ENCODE results near the gene ABCA6. TPM values are rescaled to one million over a fixed set of nuclear protein-coding genes. Genes with fewer than 3 reads are reported as not detected.

ABCA6 gene
- total RNA-seq, 2 experiments from 2014 or later, result 0.14 to 0.68 TPM

GRCh38 chr17:69164206-69164605 is 22.5 kb upstream of the ABCA6 start:
- DNase-seq (no peak), ATAC-seq (ENCODE audit: low read depth) (no peak)
- H3K27me3 Mint-ChIP-seq, result no peaks in the 10 kb centered on the region
- no peaks in the 10 kb centered on the region for H3K36me3 Mint-ChIP-seq
- H3K9me3 Mint-ChIP-seq, result no peaks in the 10 kb centered on the region
- no peaks in the 10 kb centered on the region for H3K4me1 Mint-ChIP-seq
- no peak overlapping the region for H3K4me3 Mint-ChIP-seq
- H3K27ac Mint-ChIP-seq, result no peak overlapping the region
- POLR2A ChIA-PET, result no interaction called here

GRCh38 chr17:69159418-69159817 is 17.7 kb upstream of the ABCA6 start:
- Mint-ChIP-seq H3K4me1 (no peaks in the 10 kb centered on the region), H3K27me3 (no peaks in the 10 kb centered on the region), H3K9me3 (no peaks in the 10 kb centered on the region), H3K36me3 (no peaks in the 10 kb centered on the region), H3K4me3 (no peak overlapping the region), H3K27ac (no peak overlapping the region)
- POLR2A ChIA-PET, result no interaction called here
- DNase-seq (no peak), ATAC-seq (ENCODE audit: low read depth) (no peak)

GRCh38 chr17:69154267-69154666 is 12.6 kb upstream of the ABCA6 start:
- ATAC-seq (ENCODE audit: low read depth), result no peak
- Mint-ChIP-seq H3K4me1 (no peaks in the 10 kb centered on the region), H3K4me3 (no peak overlapping the region), H3K9me3 (peaks cover 1% of the 10 kb centered on the region), H3K27me3 (no peaks in the 10 kb centered on the region), H3K36me3 (no peaks in the 10 kb centered on the region), H3K27ac (no peak overlapping the region)
- POLR2A ChIA-PET, result no interaction called here
- DNase-seq, result no peak

- POLR2A ChIA-PET, result no interaction called here
These were observed 8.6 kb upstream of the ABCA6 start for GRCh38 chr17:69150333-69150732.

GRCh38 chr17:69147460-69147859 is 5.8 kb upstream of the ABCA6 start:
- H3K4me3 Mint-ChIP-seq, result no peak overlapping the region
- no peaks in the 10 kb centered on the region for H3K27me3 Mint-ChIP-seq
- POLR2A ChIA-PET, result no interaction called here
- H3K27ac Mint-ChIP-seq, result no peak overlapping the region
- H3K4me1 Mint-ChIP-seq, result no peaks in the 10 kb centered on the region
- no peak for ATAC-seq (ENCODE audit: low read depth)
- DNase-seq, result no peak
- no peaks in the 10 kb centered on the region for H3K36me3 Mint-ChIP-seq
- H3K9me3 Mint-ChIP-seq, result peaks cover 1% of the 10 kb centered on the region

More at GRCh38 chr17:69150333-69150732, 8.6 kb upstream of the ABCA6 start:
- H3K9me3 Mint-ChIP-seq, result peaks cover 1% of the 10 kb centered on the region
- H3K4me1 Mint-ChIP-seq, result no peaks in the 10 kb centered on the region
- no peaks in the 10 kb centered on the region for H3K27me3 Mint-ChIP-seq
- H3K36me3 Mint-ChIP-seq, result no peaks in the 10 kb centered on the region
- H3K4me3 Mint-ChIP-seq, result no peak overlapping the region
- DNase-seq, result no peak
- no peak for ATAC-seq (ENCODE audit: low read depth)
- H3K27ac Mint-ChIP-seq, result no peak overlapping the region

DNA sequence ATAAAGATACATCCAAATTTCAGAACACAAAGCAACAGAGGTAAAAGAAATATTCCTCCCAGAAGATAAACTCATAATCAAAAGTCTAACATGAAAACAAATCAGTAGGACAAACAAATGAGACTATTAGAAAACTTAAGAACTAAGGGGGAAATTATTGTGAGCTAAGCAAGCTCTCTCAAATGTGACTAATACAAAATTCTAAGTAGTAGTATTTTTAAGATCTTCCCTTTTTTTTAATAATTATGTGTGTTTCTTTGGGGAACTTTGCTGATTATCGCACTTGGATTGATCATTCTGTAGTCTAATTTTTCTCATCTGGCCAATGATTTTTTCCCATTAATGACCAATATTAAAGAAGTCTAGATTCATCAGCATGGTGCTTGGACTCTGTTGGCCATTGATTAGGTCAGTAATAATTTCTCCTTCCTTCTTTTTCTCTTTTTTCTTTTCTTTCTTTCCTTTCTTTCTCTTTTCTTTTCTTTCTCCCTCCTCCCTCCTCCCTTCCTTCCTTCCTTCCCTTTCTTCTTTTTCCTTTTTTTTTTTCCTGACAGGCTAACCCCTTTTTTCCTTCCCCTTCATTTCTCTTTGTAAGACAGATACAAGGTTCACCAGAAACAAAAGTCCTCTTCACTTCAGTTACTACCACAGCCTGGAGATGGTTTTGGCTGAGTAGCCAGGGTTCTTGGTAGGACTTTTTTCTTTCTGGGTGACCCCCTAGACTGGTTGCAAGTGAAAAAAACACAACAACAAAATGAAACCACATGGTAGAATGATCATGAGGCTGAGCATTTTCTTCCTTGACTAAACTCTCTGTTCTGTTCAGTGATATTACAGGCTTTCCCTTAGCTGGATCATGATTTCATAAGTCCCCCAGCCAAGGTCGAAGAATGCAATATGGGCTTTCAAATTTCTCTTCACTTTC is 2.9 kb upstream of the ABCA6 start:
- Mint-ChIP-seq H3K27me3 (peaks cover 3% of the 10 kb centered on the region), H3K27ac (no peak overlapping the region), H3K36me3 (no peaks in the 10 kb centered on the region), H3K4me3 (no peak overlapping the region), H3K9me3 (no peaks in the 10 kb centered on the region), H3K4me1 (no peaks in the 10 kb centered on the region)
- ATAC-seq (ENCODE audit: low read depth), result no peak
- POLR2A ChIA-PET, result no interaction called here
- no peak for DNase-seq

GRCh38 chr17:69143683-69144231 is 2.1 kb upstream of the ABCA6 start:
- DNase-seq (no peak), ATAC-seq (ENCODE audit: low read depth) (no peak)
- POLR2A ChIA-PET, result no interaction called here
- Mint-ChIP-seq H3K4me1 (no peaks in the 10 kb centered on the region), H3K27ac (no peak overlapping the region), H3K36me3 (no peaks in the 10 kb centered on the region), H3K4me3 (no peak overlapping the region), H3K27me3 (peaks cover 3% of the 10 kb centered on the region), H3K9me3 (no peaks in the 10 kb centered on the region)

GRCh38 chr17:69143151-69143550 is 1.5 kb upstream of the ABCA6 start:
- H3K4me1 Mint-ChIP-seq, result no peaks in the 10 kb centered on the region
- no peak overlapping the region for H3K4me3 Mint-ChIP-seq
- ATAC-seq (ENCODE audit: low read depth), result no peak
- POLR2A ChIA-PET, result no interaction called here
- peaks cover 3% of the 10 kb centered on the region for H3K27me3 Mint-ChIP-seq
- no peaks in the 10 kb centered on the region for H3K9me3 Mint-ChIP-seq
- H3K36me3 Mint-ChIP-seq, result no peaks in the 10 kb centered on the region
- no peak overlapping the region for H3K27ac Mint-ChIP-seq
- DNase-seq, result no peak

DNA sequence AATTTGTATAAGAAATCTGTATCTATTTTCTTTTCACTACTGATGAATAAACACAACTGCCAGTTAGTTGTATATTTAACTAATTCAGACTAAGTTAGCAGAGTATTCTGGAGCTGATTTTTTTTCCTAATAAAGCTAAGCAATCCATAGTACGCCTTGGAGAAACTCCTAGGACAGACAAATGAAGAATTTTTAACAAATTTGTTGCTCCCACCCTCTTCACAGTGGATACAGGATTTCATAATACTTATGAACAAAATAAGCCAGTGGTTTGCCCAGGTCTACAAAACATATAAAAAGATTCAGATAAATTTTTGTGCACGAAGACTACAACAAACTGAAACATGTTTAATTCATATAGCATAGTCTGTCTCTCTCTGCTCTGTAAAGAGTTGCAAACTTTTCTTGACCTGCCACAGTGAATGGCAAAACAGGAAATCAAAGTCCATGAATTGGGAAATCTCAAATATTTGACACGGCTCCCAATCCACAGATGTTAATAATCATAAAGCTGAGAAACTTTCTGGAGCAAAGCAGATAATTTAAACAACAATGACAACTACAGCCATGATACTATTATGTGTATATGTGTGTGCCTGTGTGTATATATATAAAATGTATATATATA is 594 bp upstream of the ABCA6 start:
- ATAC-seq (ENCODE audit: low read depth) (no peak), DNase-seq (no peak)
- no peaks in the 10 kb centered on the region for H3K9me3 Mint-ChIP-seq
- peaks cover 3% of the 10 kb centered on the region for H3K27me3 Mint-ChIP-seq
- no peak overlapping the region for H3K27ac Mint-ChIP-seq
- H3K4me1 Mint-ChIP-seq, result no peaks in the 10 kb centered on the region
- POLR2A ChIA-PET, result no interaction called here
- H3K36me3 Mint-ChIP-seq, result no peaks in the 10 kb centered on the region
- no peak overlapping the region for H3K4me3 Mint-ChIP-seq

- POLR2A ChIA-PET, result no interaction called here
- Mint-ChIP-seq H3K27ac (no peak overlapping the region), H3K4me1 (no peaks in the 10 kb centered on the region), H3K36me3 (no peaks in the 10 kb centered on the region), H3K9me3 (peaks cover 3% of the 10 kb centered on the region), H3K27me3 (no peaks in the 10 kb centered on the region), H3K4me3 (no peak overlapping the region)
- DNase-seq (no peak), ATAC-seq (ENCODE audit: low read depth) (no peak)
These were observed 7.6 kb downstream of the ABCA6 start for GRCh38 chr17:69134112-69134511.

GRCh38 chr17:69130627-69131296 is 10.9 kb downstream of the ABCA6 start:
- no peak overlapping the region for H3K27ac Mint-ChIP-seq

GRCh38 chr17:69123626-69124025 is 18.1 kb downstream of the ABCA6 start:
- Mint-ChIP-seq H3K27me3 (peaks cover 4% of the 10 kb centered on the region), H3K4me1 (no peaks in the 10 kb centered on the region), H3K27ac (no peak overlapping the region), H3K9me3 (no peaks in the 10 kb centered on the region), H3K4me3 (no peak overlapping the region), H3K36me3 (no peaks in the 10 kb centered on the region)
- POLR2A ChIA-PET, result no interaction called here
- no peak for DNase-seq
- no peak for ATAC-seq (ENCODE audit: low read depth)

More at GRCh38 chr17:69130627-69131296, 10.9 kb downstream of the ABCA6 start:
- POLR2A ChIA-PET, result no interaction called here
- DNase-seq, result no peak
- H3K4me3 Mint-ChIP-seq, result no peak overlapping the region
- peaks cover 2% of the 10 kb centered on the region for H3K27me3 Mint-ChIP-seq
- H3K9me3 Mint-ChIP-seq, result peaks cover 3% of the 10 kb centered on the region
- no peaks in the 10 kb centered on the region for H3K4me1 Mint-ChIP-seq
- H3K36me3 Mint-ChIP-seq, result no peaks in the 10 kb centered on the region
- no peak for ATAC-seq (ENCODE audit: low read depth)

DNA sequence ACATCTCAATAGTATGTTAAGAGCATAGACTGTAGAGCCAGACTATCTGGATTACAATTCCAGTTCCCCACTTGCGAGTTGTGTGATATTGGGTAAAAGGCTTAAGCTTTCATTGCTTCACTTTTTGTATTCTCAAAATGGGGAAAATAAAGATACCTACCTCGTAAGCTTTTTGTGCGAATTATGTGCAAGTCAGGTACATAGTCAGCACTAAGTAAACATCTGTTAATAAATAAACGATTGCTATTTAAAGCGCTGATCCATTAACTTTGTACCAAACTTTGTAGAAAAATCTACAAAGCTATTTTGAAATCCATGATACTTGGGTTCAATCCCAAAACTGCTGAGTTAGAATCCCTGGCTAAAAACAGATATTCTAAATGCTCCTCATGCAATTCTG is 19.6 kb downstream of the ABCA6 start:
- Mint-ChIP-seq H3K4me3 (no peak overlapping the region), H3K27ac (no peak overlapping the region), H3K27me3 (peaks cover 4% of the 10 kb centered on the region), H3K36me3 (no peaks in the 10 kb centered on the region), H3K9me3 (no peaks in the 10 kb centered on the region), H3K4me1 (no peaks in the 10 kb centered on the region)
- POLR2A ChIA-PET, result no interaction called here
- ATAC-seq (ENCODE audit: low read depth), result no peak
- DNase-seq, result no peak

Data from activated naive CD8-positive, alpha-beta T cell treated with anti-CD3 and anti-CD28 coated beads, Interleukin-2, amount 10 ng/mL, durations not matched to agents 7 days and 5 days (primary cell).